Amygdala (tissue), 56 donors: ENCODE measurements around the gene RASSF1.

ENCODE experiments used
- DNase-seq, 56 donors: peaks; one replicate each; lab custom pipeline; 2025; lab: John Stamatoyannopoulos, UW

RASSF1 gene

GRCh38 chr3:50326182-50326541, 14.5 kb downstream of the RASSF1 start:
- no peak for DNase-seq

- no peak for DNase-seq
Measured at GRCh38 chr3:50325497-50326181, 15.0 kb downstream of the RASSF1 start.

GRCh38 chr3:50325113-50325480, 15.5 kb downstream of the RASSF1 start:
- DNase-seq, result no peak

GRCh38 chr3:50324351-50325112, 16.1 kb downstream of the RASSF1 start:
- DNase-seq, result peak in 42 of 56 donors; percentile 9 to 78 (median 42)

GRCh38 chr3:50323614-50324199, 16.9 kb downstream of the RASSF1 start:
- no peak for DNase-seq

- DNase-seq, result peak in 3 of 56 donors; percentile 11 to 26 (median 23)
Measured at GRCh38 chr3:50323092-50323600, 17.5 kb downstream of the RASSF1 start.

- no peak for DNase-seq
Measured at GRCh38 chr3:50322386-50323091, 18.1 kb downstream of the RASSF1 start, which contains the start of gene HYAL2. HYAL2 (minus strand) TSS chr3:50322745; CDS start chr3:50320489, 2,256 bp downstream.

- no peak for DNase-seq
Measured at GRCh38 chr3:50322115-50322385, 18.6 kb downstream of the RASSF1 start.

- DNase-seq, result peak; percentile 63 to 96 (median 90)
Measured at GRCh38 chr3:50321336-50322114, 19.1 kb downstream of the RASSF1 start.

GRCh38 chr3:50320853-50321335, 19.7 kb downstream of the RASSF1 start:
- peak in 51 of 56 donors; percentile 32 to 96 (median 85) for DNase-seq

- no peak for DNase-seq
Measured at GRCh38 chr3:50319894-50320625, 20.6 kb downstream of the RASSF1 start.

GRCh38 chr3:50319181-50319893, 21.3 kb downstream of the RASSF1 start:
- DNase-seq, result no peak

GRCh38 chr3:50318615-50319014, 22.0 kb downstream of the RASSF1 start:
- no peak for DNase-seq

GRCh38 chr3:50318163-50318562, 22.5 kb downstream of the RASSF1 start:
- DNase-seq, result no peak

GRCh38 chr3:50317300-50317699, 23.3 kb downstream of the RASSF1 start:
- peak in 1 of 56 donors; percentile 33 for DNase-seq

GRCh38 chr3:50316657-50317242, 23.9 kb downstream of the RASSF1 start:
- no peak for DNase-seq

- no peak for DNase-seq
Measured at GRCh38 chr3:50314816-50315215, 25.8 kb downstream of the RASSF1 start.

- no peak for DNase-seq
Measured at GRCh38 chr3:50314342-50314741, 26.3 kb downstream of the RASSF1 start.
